ENCODE data around the gene EBI3.
"Not testable (repeated sequence)": the region's sequence is repeated elsewhere in the genome, so short reads cannot be mapped to it uniquely, and the experiment has no call there.

Gene EBI3

DNA sequence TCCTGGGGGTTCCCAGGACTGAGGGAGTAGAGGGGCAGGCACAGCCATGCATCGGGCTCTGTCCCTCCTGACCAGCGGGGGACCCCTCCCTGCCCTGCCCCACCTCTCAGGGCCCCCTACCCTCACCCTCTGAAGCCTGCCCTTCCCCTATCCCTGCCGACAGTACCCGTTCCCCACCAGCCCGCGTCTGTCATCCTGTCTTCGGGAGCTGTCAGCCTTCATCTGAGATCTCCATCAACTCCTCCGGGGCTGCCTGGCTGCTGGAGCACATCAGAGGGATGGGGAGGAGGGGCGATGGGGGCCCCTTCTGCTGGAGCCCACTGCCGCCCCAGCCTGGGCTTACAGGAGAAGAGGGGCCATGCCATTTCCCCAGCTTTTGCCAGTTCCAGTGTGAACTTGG, 43.6 kb downstream of the EBI3 start:
- no peak overlapping the region for H3K4me3 ChIP-seq (ENCODE audit: low read depth, low read length)
- no peak for DNase-seq (ENCODE audit: low read depth)
- TF ChIP-seq, protein P1, sequence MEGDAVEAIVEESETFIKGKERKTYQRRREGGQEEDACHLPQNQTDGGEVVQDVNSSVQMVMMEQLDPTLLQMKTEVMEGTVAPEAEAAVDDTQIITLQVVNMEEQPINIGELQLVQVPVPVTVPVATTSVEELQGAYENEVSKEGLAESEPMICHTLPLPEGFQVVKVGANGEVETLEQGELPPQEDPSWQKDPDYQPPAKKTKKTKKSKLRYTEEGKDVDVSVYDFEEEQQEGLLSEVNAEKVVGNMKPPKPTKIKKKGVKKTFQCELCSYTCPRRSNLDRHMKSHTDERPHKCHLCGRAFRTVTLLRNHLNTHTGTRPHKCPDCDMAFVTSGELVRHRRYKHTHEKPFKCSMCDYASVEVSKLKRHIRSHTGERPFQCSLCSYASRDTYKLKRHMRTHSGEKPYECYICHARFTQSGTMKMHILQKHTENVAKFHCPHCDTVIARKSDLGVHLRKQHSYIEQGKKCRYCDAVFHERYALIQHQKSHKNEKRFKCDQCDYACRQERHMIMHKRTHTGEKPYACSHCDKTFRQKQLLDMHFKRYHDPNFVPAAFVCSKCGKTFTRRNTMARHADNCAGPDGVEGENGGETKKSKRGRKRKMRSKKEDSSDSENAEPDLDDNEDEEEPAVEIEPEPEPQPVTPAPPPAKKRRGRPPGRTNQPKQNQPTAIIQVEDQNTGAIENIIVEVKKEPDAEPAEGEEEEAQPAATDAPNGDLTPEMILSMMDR (IDR thresholded peaks at IDR 0.05; ENCODE audit: insufficient read depth, low read depth, low read length, missing control alignments), result no peak

DNA sequence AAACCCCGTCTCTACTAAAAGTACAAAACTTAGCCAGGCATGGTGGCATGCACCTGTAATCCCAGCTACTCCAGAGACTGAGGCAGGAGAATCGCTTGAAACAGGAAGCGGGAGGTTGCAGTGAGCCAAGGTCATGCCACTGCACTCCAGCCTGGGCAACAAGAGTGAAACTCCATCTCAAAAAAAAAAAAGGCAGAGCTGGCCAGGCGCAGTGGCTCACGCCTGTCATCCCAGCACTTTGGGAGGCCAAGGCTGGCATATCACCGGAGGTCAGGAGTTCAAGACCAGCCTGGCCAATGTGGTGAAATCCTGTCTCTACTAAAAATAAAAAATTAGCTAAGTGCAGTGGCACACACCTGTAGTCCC, 45.0 kb downstream of the EBI3 start:
- not testable (repeated sequence) for H3K4me3 ChIP-seq (ENCODE audit: low read depth, low read length); DNase-seq (ENCODE audit: low read depth)

DNA sequence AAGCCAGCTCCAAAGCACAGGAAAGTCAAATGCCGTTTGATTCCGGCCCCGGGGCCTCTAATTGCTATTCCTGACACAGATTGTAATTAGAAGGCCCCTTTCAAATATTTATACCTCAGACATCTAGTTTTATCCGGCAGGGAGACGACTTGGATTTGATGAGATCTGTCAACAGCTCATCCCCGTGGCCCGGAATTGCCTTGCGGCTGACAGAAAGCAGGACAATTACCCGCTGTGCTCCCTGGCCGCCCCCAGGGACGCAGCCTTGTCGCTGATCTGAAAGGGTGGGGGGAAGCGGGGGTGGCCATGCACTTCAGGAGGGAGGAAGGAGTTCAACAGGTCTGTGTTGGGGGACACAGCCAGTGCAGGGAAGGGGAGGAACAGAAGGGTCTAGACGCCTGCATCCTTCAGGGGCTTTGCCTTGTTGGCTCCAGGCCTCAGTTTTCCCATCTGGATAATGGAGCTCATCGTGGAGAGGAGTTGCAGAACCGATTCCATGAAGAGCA, 47.9 kb downstream of the EBI3 start:
- TF ChIP-seq, protein P1 (IDR thresholded peaks at IDR 0.05; ENCODE audit: insufficient read depth, low read depth, low read length, missing control alignments), result no peak
- H3K4me3 ChIP-seq (ENCODE audit: low read depth, low read length), result no peak overlapping the region
- no peak for DNase-seq (ENCODE audit: low read depth)

DNA sequence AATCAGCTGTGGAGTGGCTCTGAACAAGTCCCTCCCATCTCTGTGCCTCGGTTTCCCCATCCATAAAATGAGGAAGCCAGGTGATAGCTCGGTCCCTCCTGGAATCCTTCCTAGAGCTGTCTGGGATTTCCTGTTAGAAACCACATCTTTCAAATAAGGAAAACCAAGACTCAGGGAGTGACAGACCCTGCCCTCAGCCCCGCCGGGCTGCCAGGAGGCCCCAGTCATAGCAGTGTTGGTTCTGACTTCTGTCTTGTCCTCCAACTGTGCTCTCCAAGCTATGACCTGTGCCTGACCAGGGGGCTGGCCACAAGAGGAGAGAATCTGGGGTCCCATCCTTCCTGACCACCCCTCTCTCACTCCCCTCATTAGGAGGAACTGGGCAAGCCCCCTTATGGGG, 48.7 kb downstream of the EBI3 start:
- H3K4me3 ChIP-seq (ENCODE audit: low read depth, low read length), result no peak overlapping the region
- DNase-seq (ENCODE audit: low read depth), result no peak
- TF ChIP-seq, protein P1 (IDR thresholded peaks at IDR 0.05; ENCODE audit: insufficient read depth, low read depth, low read length, missing control alignments), result no peak

DNA sequence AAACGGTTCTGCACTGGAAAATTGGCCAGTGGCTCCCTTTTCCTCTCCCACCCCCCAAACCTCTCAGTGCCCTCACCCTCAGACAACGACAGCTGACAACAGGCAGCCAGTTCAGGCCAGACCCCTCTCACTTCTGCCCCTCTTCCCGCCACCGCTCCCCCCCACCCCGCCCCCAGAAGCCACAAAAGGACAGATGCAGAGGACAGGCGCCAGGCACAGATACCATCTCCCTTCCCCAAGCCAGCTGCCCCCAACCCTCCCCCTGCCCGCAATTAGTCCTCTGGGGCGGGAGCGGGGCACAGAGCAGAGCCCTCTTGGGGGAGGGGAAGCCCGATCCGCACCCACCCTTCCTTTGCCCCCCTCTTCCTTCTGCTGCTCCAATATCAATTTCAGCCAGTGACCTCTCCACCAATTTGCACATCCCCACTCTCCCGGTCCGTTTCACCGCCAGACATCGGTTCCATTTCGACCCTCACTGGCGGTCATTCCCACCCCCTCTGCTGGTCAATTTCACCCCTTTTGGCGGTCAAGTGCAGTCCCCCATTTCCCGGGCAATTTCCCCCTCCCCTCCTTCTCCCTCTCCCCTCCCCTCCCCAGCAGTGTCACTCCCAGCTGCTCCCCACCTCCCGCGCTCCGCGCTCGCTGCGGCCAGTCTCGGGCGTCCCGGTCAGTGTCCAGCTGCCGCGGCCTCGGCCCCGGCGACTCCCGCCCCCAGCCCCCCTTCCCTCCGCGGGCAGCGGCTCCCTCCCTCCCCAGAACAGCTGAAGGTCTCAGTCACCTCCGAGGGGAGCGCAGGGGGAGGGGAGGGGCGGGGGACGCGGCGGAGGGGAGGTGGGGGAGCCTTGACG, 49.3 kb downstream of the EBI3 start, which contains the start of gene SHD:
Gene SHD (plus strand): TSS at position 848 of the 848 bp plus-strand sequence. CDS start 798 bp downstream, outside the sequence.
- H3K4me3 ChIP-seq (ENCODE audit: low read depth, low read length), result no peak within 1 kb of the TSS
- no peak for DNase-seq (ENCODE audit: low read depth)
- TF ChIP-seq, protein P1 (IDR thresholded peaks at IDR 0.05; ENCODE audit: insufficient read depth, low read depth, low read length, missing control alignments), result no peak

DNA sequence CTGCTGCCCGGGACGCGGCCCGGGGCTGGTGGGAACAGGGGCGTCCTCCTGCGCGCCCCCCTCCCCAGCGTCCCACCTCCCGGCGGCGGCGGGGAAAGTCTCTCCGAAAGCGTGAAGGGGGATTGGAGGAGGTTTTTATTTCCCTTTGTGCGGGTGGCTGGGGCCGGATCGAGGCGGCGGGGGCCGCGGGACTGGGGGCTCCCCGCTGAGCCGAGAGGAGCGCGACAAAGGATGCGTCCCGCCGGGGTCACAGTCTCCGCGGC, 49.9 kb downstream of the EBI3 start:
- H3K4me3 ChIP-seq (ENCODE audit: low read depth, low read length), result no peak overlapping the region
- DNase-seq (ENCODE audit: low read depth), result no peak
- TF ChIP-seq, protein P1 (IDR thresholded peaks at IDR 0.05; ENCODE audit: insufficient read depth, low read depth, low read length, missing control alignments), result no peak

DNA sequence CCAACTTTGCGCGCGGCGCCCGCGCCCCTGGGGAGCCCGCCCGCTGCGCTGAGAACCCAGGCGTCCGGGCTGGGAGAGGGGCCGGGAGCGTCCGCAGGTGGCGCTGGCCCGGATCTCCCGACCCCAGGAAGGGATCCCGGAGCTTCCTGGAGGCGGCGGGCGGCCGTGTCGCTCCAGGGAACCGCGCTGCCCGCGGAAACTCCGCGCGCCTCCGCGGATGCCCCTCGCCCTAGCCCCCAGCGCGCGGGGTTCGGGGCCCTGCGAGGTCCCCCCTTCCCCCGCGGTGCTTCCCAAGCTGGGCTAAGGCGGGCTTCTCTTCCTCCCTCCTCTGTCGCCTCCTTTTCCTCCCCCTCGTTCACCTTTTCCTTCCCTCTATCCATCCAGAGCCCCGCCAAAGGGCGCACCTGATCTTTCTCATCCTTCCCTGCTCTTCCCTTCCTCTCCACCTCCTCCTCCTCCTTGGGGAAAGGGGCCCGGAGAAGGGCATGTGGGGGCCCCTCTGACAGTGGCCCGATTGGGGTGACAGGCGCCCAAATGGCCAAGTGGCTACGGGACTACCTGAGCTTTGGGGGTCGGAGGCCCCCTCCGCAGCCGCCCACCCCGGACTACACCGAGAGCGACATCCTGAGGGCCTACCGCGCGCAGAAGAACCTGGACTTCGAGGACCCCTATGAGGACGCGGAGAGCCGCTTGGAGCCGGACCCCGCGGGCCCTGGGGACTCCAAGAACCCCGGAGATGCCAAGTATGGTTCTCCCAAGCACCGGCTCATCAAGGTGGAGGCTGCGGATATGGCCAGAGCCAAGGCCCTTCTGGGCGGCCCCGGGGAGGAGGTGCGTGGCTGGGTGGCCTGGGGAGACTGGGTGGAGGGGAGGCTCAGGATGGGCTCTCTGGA, 50.5 kb downstream of the EBI3 start:
- no peak for DNase-seq (ENCODE audit: low read depth)
- no peak overlapping the region for H3K4me3 ChIP-seq (ENCODE audit: low read depth, low read length)
- TF ChIP-seq, protein P1 (IDR thresholded peaks at IDR 0.05; ENCODE audit: insufficient read depth, low read depth, low read length, missing control alignments), result no peak

Data from GM12865 (cell line).